Neuronal stem cell (in vitro differentiated cells): ENCODE measurements around the gene OR13J1.

Experiments
- DNase-seq: peaks from one replicate; pipeline ENCODE4 v3.0.0-alpha.2; 2013; ENCODE audit warnings: low spot score
- H2AFZ ChIP-seq: one replicate; pipeline ENCODE4 v1.6.1; 2013; ENCODE audit warnings: mild to moderate bottlenecking, low read length, inconsistent platforms
- H2AK5ac ChIP-seq: 2 replicates; pipeline ENCODE4 v1.6.1; 2013; ENCODE audit warnings: low read depth, mild to moderate bottlenecking, inconsistent platforms, low read length, moderate library complexity, mixed read lengths
- H2BK120ac ChIP-seq: 2 replicates; pipeline ENCODE4 v1.6.1; 2013; ENCODE audit warnings: low read depth, mild to moderate bottlenecking, inconsistent platforms, low read length, moderate library complexity, mixed read lengths
- H2BK12ac ChIP-seq: one replicate; pipeline ENCODE4 v1.6.1; 2013; ENCODE audit warnings: low read length, inconsistent platforms
- H2BK15ac ChIP-seq: 2 replicates; pipeline ENCODE4 v1.6.1; 2013; ENCODE audit warnings: mild to moderate bottlenecking, low read length, inconsistent platforms, mixed read lengths
- H2BK5ac ChIP-seq: one replicate; pipeline ENCODE4 v1.6.1; 2013; ENCODE audit warnings: inconsistent platforms, mild to moderate bottlenecking, low read length, moderate library complexity
- H3K14ac ChIP-seq: one replicate; pipeline ENCODE4 v1.6.1; 2013; ENCODE audit warnings: low read length, inconsistent platforms
- H3K18ac ChIP-seq: 2 replicates; pipeline ENCODE4 v1.6.1; 2013; ENCODE audit warnings: low read length, inconsistent platforms
- H3K23ac ChIP-seq: 2 replicates; pipeline ENCODE4 v1.6.1; 2013; ENCODE audit warnings: low read depth, mild to moderate bottlenecking, mixed read lengths, low read length, inconsistent platforms; ENCODE audit not compliant: poor library complexity
- H3K27ac ChIP-seq: replicated peaks from 3 replicates; pipeline ENCODE4 v1.5.1; 2013; ENCODE audit warnings: low read length, inconsistent platforms
- H3K27me3 ChIP-seq, 3 experiments: 2 replicates each; pipeline ENCODE4 v1.6.1; 2013; ENCODE audit warnings: low read length in 3 of 3, mild to moderate bottlenecking in 2 of 3, inconsistent platforms in 1 of 3, low read depth in 1 of 3, mixed read lengths in 1 of 3, moderate library complexity in 1 of 3; ENCODE audit not compliant: control insufficient read depth in 3 of 3, insufficient read depth in 3 of 3
- H3K36me3 ChIP-seq, 2 donors: replicated peaks in 1 of 2; 2 replicates each; pipeline ENCODE4 v1.6.1; 2013; ENCODE audit warnings: low read length in 2 of 2; ENCODE audit not compliant: control insufficient read depth in 2 of 2, insufficient read depth in 2 of 2
- H3K4ac ChIP-seq: 2 replicates; pipeline ENCODE4 v1.6.1; 2013; ENCODE audit warnings: inconsistent platforms, mild to moderate bottlenecking, low read length, moderate library complexity
- H3K4me1 ChIP-seq, 2 donors: 1 replicate in 1 of 2; 2 replicates in 1 of 2; pipeline ENCODE4 v1.6.1; 2013; ENCODE audit warnings: low read length in 2 of 2, low read depth in 1 of 2; ENCODE audit not compliant: control insufficient read depth in 2 of 2, insufficient read depth in 1 of 2
- H3K4me2 ChIP-seq: one replicate; pipeline ENCODE4 v1.6.1; 2013; ENCODE audit warnings: mild to moderate bottlenecking, low read length, inconsistent platforms; ENCODE audit not compliant: insufficient read depth, poor library complexity, severe bottlenecking
- H3K4me3 ChIP-seq, 2 donors: 2 replicates each; pipeline ENCODE4 v1.5.1; 2013; ENCODE audit warnings: low read length in 2 of 2, mild to moderate bottlenecking in 2 of 2, inconsistent platforms in 1 of 2, moderate library complexity in 1 of 2
- H3K79me1 ChIP-seq: one replicate; pipeline ENCODE4 v1.6.1; 2013; ENCODE audit warnings: low read depth, mild to moderate bottlenecking, inconsistent platforms, low read length, moderate library complexity
- H3K9ac ChIP-seq: one replicate; pipeline ENCODE4 v1.6.1; 2013; ENCODE audit warnings: mild to moderate bottlenecking, low read depth, low read length, inconsistent platforms; ENCODE audit not compliant: poor library complexity
- H3K9me3 ChIP-seq, 2 donors: replicated peaks in 1 of 2; 2 replicates each; pipeline versions ENCODE3 to v1.6.1; 2013; ENCODE audit warnings: low read length in 2 of 2, mild to moderate bottlenecking in 2 of 2, inconsistent platforms in 1 of 2, low read depth in 1 of 2, mixed read lengths in 1 of 2, moderate library complexity in 1 of 2; ENCODE audit not compliant: control insufficient read depth in 2 of 2, insufficient read depth in 1 of 2
- H4K8ac ChIP-seq: one replicate; pipeline ENCODE4 v1.6.1; 2013; ENCODE audit warnings: low read depth, mild to moderate bottlenecking, inconsistent platforms, low read length, moderate library complexity
- H4K91ac ChIP-seq: one replicate; pipeline ENCODE4 v1.6.1; 2013; ENCODE audit warnings: low read length, low read depth, mild to moderate bottlenecking, inconsistent platforms; ENCODE audit not compliant: poor library complexity
- WGBS, 2 donors: extraction: QIAGEN DNeasy Blood & Tissue Kit; methylation state at CpG; one replicate each; pipeline ENCODE4 v1.1.7; 2013; ENCODE audit warnings: missing lambda C conversion rate in 2 of 2, mixed read lengths in 1 of 2; ENCODE audit not compliant: insufficient read length in 2 of 2, insufficient replicate concordance in 1 of 2; ENCODE audit errors: extremely low coverage in 2 of 2; 5-methylcytosine and 5-hydroxymethylcytosine counted together

Gene OR13J1

DNA sequence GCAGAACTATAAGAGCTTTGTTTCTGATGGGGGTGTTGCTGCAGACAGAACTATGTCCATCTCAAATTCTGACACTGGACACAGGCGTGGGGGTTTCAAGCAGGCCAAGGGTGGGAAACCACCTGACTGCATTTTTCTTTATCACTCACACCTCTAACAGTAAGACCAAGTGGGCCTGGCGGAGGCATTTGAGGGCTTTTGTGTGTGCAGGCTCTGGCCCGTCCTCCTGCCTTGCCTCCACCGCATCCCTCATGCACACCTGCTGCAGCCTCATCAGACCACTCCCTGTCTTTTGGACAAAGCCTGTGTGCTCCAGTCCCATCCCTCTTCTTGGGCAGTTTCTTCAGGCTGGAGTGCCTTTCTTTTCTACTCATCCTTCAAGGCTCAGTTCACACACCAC lies 7.9 kb downstream of the OR13J1 start:
- Histone ChIP-seq H2BK15ac (no peak overlapping the region), H3K18ac (no peak overlapping the region), H3K4me1 (peaks cover 0 to 8% of the 10 kb centered on the region in 2 donors), H3K27me3 (peaks cover 0 to 11% (median 0%) of the 10 kb centered on the region in 3 experiments), H2BK12ac (no peak overlapping the region), H4K91ac (no peak overlapping the region), H3K4me3 (no peak overlapping the region), H3K27ac (no peak overlapping the region), H3K14ac (no peak overlapping the region), H3K36me3 (no peaks in the 10 kb centered on the region), H2BK120ac (no peak overlapping the region), H2BK5ac (no peak overlapping the region), H3K9ac (no peak overlapping the region), H3K9me3 (no peaks in the 10 kb centered on the region), H4K8ac (no peak overlapping the region), H3K4ac (no peak overlapping the region), H2AK5ac (no peak overlapping the region), H3K79me1 (no peaks in the 10 kb centered on the region), H3K4me2 (no peak overlapping the region), H2AFZ (no peak overlapping the region), H3K23ac (no peak overlapping the region)
- no CpG with 5 or more reads among the region's 4 CpGs for WGBS, 2 donors
- no peak for DNase-seq

DNA sequence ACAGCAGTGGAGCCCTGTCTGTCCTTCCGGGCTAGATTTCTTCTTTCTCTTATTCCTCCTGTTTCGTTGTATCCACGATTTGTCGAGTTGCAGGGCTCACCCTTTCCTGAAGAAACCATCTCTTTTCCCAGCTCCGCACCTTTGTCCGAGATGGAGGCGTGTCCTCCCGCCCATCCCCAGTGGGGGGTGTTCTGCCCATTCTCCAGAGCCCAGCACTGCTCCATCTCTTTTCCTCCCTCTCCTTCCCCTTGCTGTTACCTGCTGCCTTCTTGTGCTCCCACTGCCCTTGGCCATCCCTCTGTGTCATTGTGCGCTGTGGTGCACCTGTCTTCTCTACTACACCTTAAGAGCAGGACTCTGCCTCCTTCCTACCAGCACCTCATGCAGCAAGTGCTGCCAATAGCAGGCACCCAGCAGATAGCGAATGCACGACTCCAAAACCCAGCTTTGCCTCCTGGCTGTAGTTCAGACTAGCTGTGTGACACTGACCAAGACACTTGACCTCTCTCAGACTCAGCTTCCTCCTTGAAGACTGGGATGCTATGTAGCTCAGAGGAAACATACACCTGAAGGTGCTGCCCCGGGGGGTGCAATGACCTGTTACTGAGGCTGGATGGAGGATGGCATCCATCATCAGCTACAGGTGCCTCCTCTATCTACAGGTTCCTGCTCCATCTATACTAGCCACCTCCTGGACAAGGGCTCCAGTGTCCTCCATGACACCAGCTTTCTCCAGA lies 8.9 kb downstream of the OR13J1 start:
- H3K9me3 ChIP-seq = no peaks in the 10 kb centered on the region
- no peak overlapping the region for H3K18ac ChIP-seq
- H3K9ac ChIP-seq = peak overlapping the region; percentile 6
- H2BK12ac ChIP-seq = no peak overlapping the region
- peak overlapping the region; percentile 47 for H3K23ac ChIP-seq
- H3K4me1 ChIP-seq = peaks cover 0 to 8% of the 10 kb centered on the region in 2 donors
- no peak overlapping the region for H4K8ac ChIP-seq
- no peak overlapping the region for H3K14ac ChIP-seq
- H2BK15ac ChIP-seq = no peak overlapping the region
- no peak overlapping the region for H2AFZ ChIP-seq
- no peak overlapping the region for H2BK120ac ChIP-seq
- peak overlapping the region in 1 of 2 donors; percentile 15 for H3K4me3 ChIP-seq
- peaks cover 0 to 11% (median 0%) of the 10 kb centered on the region in 3 experiments for H3K27me3 ChIP-seq
- no peaks in the 10 kb centered on the region for H3K36me3 ChIP-seq
- H3K79me1 ChIP-seq = no peaks in the 10 kb centered on the region
- no peak overlapping the region for H2BK5ac ChIP-seq
- no peak for DNase-seq
- H4K91ac ChIP-seq = no peak overlapping the region
- no CpG with 5 or more reads among the region's 12 CpGs for WGBS, 2 donors
- H2AK5ac ChIP-seq = no peak overlapping the region
- H3K4me2 ChIP-seq = no peak overlapping the region
- no peak overlapping the region for H3K27ac ChIP-seq
- peak overlapping the region; percentile 38 for H3K4ac ChIP-seq

DNA sequence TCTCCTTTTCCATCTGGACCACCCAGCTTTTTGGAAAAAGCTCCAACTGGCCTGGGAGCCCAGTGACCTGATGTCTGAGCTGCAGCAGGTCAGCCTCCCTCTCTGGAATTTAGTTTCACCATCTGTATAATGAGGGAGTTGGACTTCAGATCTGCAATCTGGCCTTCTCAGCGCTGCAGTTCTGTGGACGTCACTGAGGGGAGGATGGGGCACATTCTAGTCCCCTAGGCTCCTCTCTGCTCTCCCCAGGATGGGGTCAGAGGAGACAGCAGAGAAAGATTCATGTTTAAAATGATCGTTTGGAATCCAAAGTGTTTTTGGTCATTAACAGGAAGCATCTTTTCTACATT lies 10.2 kb downstream of the OR13J1 start:
- Histone ChIP-seq H3K79me1 (no peaks in the 10 kb centered on the region), H3K9me3 (no peaks in the 10 kb centered on the region), H2BK15ac (no peak overlapping the region), H3K9ac (no peak overlapping the region), H3K14ac (no peak overlapping the region), H4K91ac (no peak overlapping the region), H2AK5ac (no peak overlapping the region), H4K8ac (no peak overlapping the region), H2BK12ac (no peak overlapping the region), H3K27ac (no peak overlapping the region), H2BK5ac (no peak overlapping the region), H3K27me3 (peaks cover 0 to 11% (median 0%) of the 10 kb centered on the region in 3 experiments), H3K4me2 (no peak overlapping the region), H2AFZ (no peak overlapping the region), H3K18ac (no peak overlapping the region), H3K4me3 (no peak overlapping the region), H3K4ac (no peak overlapping the region), H3K4me1 (peaks cover 0 to 10% of the 10 kb centered on the region in 2 donors), H3K36me3 (no peaks in the 10 kb centered on the region), H2BK120ac (no peak overlapping the region), H3K23ac (no peak overlapping the region)
- DNase-seq = no peak
- WGBS, 2 donors = no CpG with 5 or more reads among the region's 3 CpGs

DNA sequence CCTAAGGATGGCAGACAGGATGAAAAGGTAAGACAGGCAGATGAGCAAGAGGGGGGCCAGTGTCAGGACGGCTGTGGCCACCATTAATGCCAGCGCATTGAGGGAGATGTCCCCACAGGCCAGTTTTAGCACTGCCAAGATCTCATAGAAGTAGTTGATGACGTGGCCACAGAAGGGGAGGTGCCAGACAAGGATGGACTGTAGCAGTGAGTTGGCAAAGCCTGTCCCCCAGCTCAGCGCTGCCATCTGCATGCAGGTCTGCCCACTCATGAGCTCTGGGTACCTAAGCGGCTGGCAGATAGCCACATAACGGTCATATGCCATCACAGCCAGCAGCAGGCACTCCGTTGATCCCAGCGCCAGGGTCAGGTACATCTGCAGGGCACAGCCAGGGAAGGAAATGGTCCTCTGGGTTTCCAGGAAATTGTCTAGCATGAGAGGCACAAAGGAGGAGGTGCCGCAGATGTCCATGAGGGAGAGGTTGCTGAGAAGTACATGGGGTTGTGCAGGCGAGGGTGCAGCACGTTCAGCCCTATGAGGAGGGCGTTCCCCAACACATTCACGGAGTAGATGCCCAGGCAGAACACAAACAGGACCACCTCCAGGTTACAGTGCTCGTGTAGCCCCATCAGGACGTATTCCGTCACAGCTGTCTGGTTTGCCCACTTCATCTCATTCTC lies 10.8 kb downstream of the OR13J1 start:
- H2BK5ac ChIP-seq = no peak overlapping the region
- H3K18ac ChIP-seq = no peak overlapping the region
- no peak overlapping the region for H3K14ac ChIP-seq
- H3K4me2 ChIP-seq = no peak overlapping the region
- no peak overlapping the region for H2BK120ac ChIP-seq
- no CpG with 5 or more reads among the region's 16 CpGs for WGBS, 2 donors
- no peak overlapping the region for H4K91ac ChIP-seq
- H3K27me3 ChIP-seq = peaks cover 0 to 11% (median 0%) of the 10 kb centered on the region in 3 experiments
- H2AK5ac ChIP-seq = no peak overlapping the region
- no peak overlapping the region for H3K27ac ChIP-seq
- no peak overlapping the region for H2AFZ ChIP-seq
- H2BK12ac ChIP-seq = no peak overlapping the region
- DNase-seq = no peak
- peaks cover 0 to 10% of the 10 kb centered on the region in 2 donors for H3K4me1 ChIP-seq
- no peaks in the 10 kb centered on the region for H3K9me3 ChIP-seq
- no peak overlapping the region for H4K8ac ChIP-seq
- no peak overlapping the region for H3K9ac ChIP-seq
- no peak overlapping the region for H3K4me3 ChIP-seq
- no peak overlapping the region for H3K4ac ChIP-seq
- no peaks in the 10 kb centered on the region for H3K79me1 ChIP-seq
- H3K36me3 ChIP-seq = no peaks in the 10 kb centered on the region
- H2BK15ac ChIP-seq = no peak overlapping the region
- no peak overlapping the region for H3K23ac ChIP-seq
